NCI-H2196 treated with DMSO at 0.1 percent for 48 hours (cell line): ENCODE results near the gene LGR4.

ENCODE experiments used
- DNase-seq: peaks from one replicate; lab custom pipeline; 2025; ENCODE audit not compliant: unreplicated experiment; lab: John Stamatoyannopoulos, UW

LGR4 gene

GRCh38 chr11:27406498-27407354 is 65.9 kb downstream of the LGR4 start:
- DNase-seq = no peak

DNA sequence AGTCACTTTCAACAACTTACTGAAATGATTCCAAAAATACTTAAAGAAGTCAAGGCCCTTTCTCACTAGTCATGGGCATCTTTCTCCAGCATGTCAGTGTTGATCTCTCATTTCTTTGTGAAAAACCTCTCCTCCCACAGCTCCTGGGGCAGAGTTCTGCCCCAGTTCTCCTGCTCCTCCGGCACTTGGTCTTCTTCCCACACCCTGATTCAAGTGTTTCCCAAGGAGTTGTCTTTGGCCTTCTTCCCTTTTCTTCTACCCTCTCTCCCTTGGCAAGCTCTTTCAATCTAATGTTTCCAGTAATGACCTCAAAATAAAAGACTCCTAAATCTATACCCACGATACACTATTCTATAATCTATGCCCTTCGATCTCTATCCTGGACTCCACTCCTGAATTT is 67.5 kb downstream of the LGR4 start:
- DNase-seq = no peak

GRCh38 chr11:27404427-27404826 is 68.2 kb downstream of the LGR4 start:
- DNase-seq = no peak

- no peak for DNase-seq
Measured at GRCh38 chr11:27403195-27403594, 69.4 kb downstream of the LGR4 start.

DNA sequence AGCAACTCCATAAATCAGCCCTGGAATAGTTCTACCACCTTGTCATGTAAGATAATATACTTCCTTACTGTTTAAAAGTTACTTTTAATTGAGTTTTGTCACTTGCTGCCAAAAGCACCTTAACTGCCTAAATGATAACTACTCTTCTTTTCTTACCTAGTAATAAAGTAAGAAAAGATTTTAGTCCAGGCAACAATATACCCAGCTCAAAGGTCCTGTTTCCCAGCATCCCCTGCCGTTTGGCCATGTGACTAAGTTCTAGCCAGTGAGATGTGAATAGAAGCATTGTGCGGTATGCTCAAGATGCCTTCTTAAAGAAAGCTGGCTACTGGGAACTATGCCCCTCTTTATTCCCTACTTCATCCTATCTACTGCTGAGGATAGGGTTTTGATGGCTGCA is 70.1 kb downstream of the LGR4 start:
- DNase-seq = no peak

DNA sequence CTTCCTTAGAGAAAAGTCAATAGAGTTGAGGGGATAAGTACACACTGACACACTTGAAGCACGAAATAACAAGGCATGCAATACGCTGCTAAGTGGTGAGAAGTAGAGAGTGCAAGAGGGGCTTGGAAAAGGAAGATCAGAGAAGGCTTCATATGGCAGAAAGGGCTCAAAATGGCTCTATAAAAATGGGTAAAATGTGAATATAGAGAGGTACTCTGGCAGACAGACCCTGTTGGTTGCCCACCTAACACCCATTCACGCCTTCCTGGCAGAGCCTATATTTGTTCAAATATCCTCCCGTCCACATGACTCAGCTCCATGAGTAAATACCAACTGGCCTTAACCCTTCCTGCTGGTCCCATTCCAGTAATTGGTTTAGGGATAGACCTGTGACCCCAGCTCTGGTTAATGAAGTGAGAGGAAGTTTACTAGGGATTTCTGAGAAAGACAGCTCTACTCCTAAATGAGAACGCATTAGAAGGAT is 70.7 kb downstream of the LGR4 start:
- DNase-seq = no peak

DNA sequence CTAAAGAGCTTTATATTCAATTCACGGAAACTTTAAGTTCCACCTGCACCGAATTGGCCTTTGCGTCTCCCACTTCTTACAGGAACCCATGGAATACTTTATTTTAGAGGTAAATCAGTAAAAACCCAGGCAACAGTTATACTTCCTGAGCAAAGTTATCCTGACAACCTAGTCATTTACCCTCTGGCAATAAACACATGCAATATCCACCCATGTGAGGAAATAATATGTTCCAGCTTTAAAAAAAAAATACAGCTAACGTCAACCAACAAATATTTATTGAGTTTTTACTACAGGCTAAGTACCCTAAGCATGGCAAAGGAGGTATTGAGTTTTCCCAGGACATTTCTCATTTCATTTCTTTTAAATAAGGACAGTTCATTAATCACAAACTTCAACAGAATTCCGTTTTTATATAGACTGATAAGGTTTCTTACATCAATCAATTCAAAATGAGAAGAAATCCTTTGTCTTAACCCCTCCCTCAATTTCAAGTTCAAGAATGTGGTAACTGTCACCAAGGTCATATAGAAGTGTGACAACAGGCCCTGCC is 71.2 kb downstream of the LGR4 start:
- no peak for DNase-seq

DNA sequence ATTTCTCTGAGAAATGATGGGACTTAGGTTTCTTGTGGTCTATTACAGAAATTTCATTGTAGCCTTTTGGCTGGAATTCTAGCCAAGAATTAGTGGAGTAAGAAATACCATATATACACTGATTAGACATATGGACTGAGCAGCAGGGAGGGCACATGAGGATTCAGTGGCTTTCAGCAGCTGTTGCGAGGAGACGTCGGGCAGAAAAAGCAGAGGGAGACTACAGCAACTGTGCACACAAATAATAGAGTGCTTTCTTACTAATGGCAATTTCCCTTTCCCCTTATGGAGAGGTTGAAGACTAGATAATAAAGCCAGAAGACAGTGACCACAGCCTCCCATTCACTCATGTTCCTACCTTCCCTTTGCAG is 74.2 kb downstream of the LGR4 start:
- no peak for DNase-seq

DNA sequence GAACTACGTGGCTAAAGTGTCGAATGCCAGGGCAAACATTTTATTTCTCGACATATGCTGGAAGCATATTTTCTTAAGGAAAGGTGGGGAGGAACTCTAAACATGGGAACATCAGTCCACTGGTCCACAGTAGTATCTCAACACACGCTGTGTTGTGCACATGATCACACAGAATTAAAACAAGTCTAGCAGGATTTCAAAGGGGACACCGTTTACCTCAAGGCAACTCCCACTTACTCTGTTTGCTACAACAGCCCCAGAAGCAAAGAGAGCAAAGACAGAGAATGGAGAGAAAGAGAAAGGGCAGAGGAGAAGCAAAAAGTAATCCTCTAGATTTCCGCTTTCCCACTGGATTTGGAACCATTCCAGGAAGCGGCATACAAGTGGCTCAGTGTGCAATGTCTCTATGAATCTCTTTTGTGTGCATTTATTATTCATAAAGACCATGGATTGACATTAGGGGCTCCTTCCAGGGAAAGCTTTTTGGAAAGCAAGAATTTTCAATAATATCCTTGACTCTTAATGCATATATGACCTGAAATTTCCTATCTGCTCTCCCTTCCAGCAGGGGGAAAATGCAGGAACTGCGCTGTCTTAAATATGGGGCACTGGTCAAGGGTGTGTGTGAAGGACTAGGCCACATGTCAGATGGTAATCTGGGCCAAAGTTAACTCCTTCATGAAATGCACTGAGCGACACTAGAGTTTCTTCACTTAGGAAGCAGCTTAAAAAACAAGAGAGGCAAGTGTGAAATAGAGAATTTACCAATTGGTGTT is 74.8 kb downstream of the LGR4 start:
- DNase-seq = no peak

DNA sequence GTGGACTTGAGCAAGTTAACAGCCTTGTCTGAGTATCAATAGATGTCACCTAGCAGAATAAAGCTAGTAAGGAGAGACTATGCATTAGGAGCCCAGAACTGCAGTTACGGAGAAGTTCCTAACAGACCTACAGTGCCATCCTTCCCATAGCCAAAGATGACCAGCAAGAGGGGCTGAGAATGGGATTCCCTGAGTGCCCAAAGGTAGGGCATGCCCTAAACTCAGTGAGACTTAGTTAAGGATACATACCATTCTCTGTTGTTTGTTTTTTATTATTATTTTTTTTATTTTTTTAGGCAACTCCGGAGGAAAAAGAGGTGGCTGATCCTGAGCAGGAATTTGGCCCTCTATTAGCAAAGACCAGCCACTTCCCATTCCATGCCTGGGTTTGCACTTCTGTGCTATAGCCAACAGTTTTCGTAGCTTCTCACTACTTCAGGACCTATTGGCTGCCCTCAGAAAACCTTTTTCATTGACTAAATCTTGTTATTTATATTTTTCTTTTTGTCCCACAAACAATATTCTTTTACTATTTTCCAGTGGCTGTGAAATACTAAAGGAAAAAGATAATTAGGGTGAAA is 76.2 kb downstream of the LGR4 start:
- no peak for DNase-seq

- peak; percentile 32 for DNase-seq
Measured at GRCh38 chr11:27395556-27396258, 76.9 kb downstream of the LGR4 start.

DNA sequence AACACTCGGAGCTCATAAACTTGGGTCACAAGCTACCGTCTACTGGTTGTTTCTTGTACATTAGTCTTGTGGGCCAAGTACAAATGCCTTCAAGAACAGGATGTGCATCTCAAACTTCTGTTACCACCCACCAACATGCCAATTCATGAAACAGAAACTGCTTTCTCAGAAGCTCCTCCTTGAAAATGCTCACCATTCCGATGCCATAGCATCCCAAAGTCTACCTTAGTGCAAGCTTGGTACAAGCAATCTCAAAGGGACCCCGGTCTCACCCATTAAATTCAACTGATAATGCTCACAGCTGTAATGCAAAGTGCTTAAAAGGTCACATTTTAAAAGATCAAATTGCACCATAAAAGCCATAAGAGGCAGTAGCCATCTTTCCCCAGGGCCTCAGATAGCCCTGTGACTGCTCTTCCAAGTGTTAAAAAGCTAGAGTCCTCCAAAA is 77.8 kb downstream of the LGR4 start:
- DNase-seq = no peak

- DNase-seq = no peak
Measured at GRCh38 chr11:27392278-27393114, 80.1 kb downstream of the LGR4 start.

DNA sequence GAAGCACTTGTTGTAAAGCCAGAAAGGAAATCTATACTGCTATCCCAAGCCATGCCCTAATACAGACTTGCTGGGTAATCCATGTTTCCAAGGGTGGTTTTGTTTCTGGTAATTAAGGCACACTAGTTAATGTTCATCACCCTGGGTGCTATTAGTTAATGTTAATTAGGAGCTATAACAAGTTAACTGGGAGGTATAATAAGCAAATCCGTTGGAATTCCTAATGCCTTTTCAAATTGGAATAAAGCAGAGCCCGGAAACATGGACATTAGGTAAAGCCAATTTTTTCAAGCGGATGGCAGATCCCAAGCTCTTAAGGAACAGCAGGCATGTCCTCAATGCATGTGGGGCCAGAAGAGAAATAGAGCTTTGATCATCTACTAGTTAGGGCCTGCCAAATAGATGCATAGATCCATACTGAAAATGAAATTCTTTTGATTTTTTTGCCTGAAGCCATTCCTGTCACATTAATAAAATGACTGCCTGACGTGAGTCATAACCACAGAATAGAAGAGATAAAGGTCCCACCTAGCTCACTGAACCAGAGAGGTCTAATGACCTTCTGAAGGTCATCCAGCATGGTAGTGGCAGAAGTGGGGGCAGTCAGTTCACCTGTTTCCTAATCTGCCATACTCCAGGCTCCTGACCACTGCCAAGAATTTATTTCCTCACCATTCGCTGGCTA is 81.1 kb downstream of the LGR4 start:
- no peak for DNase-seq

DNA sequence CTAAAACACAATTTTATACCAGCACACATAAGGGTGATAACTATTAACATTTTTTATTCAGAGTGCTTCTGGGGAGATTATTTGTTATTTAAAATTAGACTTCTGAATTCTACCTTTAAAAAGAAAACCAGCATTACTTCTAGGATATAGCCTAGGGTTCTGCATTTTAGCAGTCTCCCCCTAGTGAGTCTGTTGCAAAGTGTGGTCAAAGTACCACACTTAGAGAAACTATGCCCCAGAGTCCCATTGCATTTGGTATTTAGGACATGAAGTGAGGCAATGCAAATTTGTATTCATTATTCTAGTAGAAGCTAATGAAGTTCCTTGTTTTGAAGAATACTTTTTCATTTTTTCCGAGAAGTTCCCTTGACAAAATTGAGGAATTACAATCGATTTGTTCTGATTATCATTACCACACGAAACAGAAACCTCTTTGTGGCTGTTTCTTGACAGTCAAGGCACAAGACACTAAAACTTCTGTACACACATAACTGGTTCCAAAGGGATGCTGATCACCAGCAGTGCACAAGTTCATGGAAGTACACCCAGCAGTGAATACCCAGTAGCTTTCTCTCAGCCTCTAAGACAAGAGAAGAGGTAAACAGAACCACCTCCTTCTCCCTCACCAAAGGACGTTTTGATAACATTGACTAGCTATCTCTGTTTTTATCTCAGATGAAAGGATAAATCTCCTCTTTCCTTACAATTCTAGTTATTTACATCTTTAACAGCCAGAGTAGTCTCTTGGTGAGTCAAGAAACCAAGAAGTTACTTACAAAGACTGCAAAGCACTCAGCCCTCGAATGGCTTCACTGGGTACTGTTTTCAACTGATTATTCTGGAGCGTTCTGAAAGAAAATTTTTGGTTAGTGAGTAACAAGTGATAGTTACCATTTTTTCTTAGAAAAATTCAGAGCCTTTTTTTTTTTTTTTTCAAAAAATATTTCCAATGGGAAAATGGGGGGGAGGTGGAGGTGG is 82.0 kb downstream of the LGR4 start:
- DNase-seq = no peak

DNA sequence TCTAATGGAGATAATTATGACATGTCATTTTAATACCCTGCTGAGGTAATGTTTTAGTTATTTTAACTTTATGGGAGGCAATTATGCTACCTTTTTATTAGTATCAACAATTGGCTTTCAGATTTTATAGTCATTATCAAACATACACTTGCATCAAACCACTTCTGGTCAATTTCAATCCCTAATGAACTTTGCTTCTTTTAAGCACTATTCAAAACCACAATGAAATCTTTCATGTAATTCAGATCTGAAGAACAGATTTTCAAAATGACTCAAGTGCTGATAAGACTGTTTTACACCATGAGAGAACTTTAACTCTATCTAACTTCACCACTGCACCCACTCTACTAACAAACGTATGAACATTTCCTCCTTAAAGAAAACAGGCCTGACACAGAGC is 83.7 kb downstream of the LGR4 start:
- DNase-seq = no peak

DNA sequence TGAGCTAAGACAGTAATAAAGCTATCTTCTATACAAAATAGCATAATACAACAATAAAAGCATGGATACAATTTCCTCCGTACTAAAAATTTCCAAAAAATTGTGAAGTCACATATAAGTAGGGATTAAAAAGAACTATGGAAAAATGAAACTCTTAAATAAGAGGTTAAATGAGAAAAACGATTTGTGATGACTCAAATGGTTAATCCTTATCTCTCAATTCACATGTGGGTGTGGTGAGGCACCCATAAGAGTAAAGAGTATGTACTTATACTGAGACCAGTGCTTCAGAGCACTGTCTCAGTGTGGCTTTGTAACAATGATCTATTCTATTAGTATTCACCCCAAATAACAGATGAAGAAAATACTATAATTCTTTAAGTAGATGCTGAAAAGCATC is 84.6 kb downstream of the LGR4 start:
- no peak for DNase-seq

DNA sequence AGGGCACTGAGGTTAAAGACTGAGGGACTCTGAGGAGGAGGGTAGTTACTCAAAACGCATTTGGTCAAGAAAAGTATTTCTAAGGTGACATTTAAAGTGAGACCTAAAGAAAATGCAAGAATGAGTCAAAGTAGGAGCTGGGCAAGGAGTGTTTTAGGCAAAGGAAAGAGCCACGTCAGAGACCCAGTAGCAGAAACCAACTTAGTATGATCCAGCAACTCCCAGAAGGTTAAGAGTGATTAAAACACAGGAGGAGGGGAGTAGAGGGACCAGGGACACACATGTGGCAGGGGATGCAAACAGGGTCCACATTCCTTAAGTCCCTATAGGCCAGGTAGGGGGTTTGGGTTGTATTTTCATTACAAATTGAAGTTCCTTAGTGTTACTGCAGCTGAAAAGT is 85.2 kb downstream of the LGR4 start:
- DNase-seq = no peak
